ENCODE data around the gene ANAPC5.
"Not testable (repeated sequence)": the region's sequence is repeated elsewhere in the genome, so short reads cannot be mapped to it uniquely, and the experiment has no call there.

The ANAPC5 gene

GRCh38 chr12:121391619-121392324 is 39.6 kb upstream of the ANAPC5 start:
- peak; percentile 64 for DNase-seq (ENCODE audit: low spot score)
- TF ChIP-seq CTCF (IDR thresholded peaks at IDR 0.05; ENCODE audit: extremely low read depth, missing control alignments) = no peak

- no peak for DNase-seq (ENCODE audit: low spot score)
- TF ChIP-seq CTCF (IDR thresholded peaks at IDR 0.05; ENCODE audit: extremely low read depth, missing control alignments) = no peak
These were observed 38.6 kb upstream of the ANAPC5 start for GRCh38 chr12:121390856-121391255.

GRCh38 chr12:121388421-121388981 is 36.3 kb upstream of the ANAPC5 start:
- no peak for DNase-seq (ENCODE audit: low spot score)
- no peak for TF ChIP-seq CTCF (IDR thresholded peaks at IDR 0.05; ENCODE audit: extremely low read depth, missing control alignments)

- not testable (repeated sequence) for DNase-seq (ENCODE audit: low spot score)
These were observed 32.7 kb upstream of the ANAPC5 start for GRCh38 chr12:121384891-121385290.

GRCh38 chr12:121383601-121384021 is 31.4 kb upstream of the ANAPC5 start:
- TF ChIP-seq CTCF (IDR thresholded peaks at IDR 0.05; ENCODE audit: extremely low read depth, missing control alignments) = no peak
- DNase-seq (ENCODE audit: low spot score) = no peak

GRCh38 chr12:121379945-121380344 is 27.7 kb upstream of the ANAPC5 start:
- no peak for TF ChIP-seq CTCF (IDR thresholded peaks at IDR 0.05; ENCODE audit: extremely low read depth, missing control alignments)
- DNase-seq (ENCODE audit: low spot score) = no peak

- TF ChIP-seq CTCF (IDR thresholded peaks at IDR 0.05; ENCODE audit: extremely low read depth, missing control alignments) = no peak
- no peak for DNase-seq (ENCODE audit: low spot score)
These were observed 26.5 kb upstream of the ANAPC5 start for GRCh38 chr12:121378736-121379135.

All from GM20000 (cell line).